Sigmoid colon (tissue), 3 donors: Measurements from ENCODE around the gene PMS2.
"Not testable (repeated sequence)": the region's sequence is repeated elsewhere in the genome, so short reads cannot be mapped to it uniquely, and the experiment has no call there.

ENCODE experiments used
- POLR2A ChIP-seq, 2 donors: fragments of 450-650 bp; IDR thresholded peaks; one replicate each; pipeline ENCODE4 v1.6.1; 2016; ENCODE audit warnings: antibody characterized with exemption in 2 of 2, mild to moderate bottlenecking in 2 of 2, moderate library complexity in 2 of 2
- TF ChIP-seq, protein P1 (sequence below), 4 experiments: fragments of 450-650 bp in 3 of 4; fragments of 200-600 bp in 1 of 4; IDR thresholded peaks; one replicate each; pipeline ENCODE4 v1.5.1; 2016 to 2019; ENCODE audit warnings: antibody characterized with exemption in 4 of 4, mild to moderate bottlenecking in 3 of 4, moderate library complexity in 2 of 4

DNA sequence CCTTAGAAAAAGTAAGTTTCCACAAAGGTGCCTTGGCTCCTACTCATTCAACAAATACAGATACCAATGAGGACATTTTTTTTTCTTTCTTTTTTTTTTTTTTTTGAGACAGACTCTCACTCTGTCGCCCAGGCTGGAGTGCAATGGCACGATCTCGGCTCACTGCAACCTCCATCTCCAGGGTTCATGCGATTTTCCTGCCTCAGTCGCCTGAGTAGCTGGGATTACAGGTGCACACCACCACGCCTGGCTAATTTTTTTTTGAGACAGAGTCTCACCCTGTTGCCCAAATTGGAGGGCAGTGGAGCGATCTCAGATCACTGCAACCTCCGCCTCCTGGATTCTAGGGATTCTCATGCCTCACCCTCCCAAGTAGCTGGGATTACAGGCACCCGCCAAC is 42.3 kb upstream of the PMS2 start:
- TF ChIP-seq, protein P1, sequence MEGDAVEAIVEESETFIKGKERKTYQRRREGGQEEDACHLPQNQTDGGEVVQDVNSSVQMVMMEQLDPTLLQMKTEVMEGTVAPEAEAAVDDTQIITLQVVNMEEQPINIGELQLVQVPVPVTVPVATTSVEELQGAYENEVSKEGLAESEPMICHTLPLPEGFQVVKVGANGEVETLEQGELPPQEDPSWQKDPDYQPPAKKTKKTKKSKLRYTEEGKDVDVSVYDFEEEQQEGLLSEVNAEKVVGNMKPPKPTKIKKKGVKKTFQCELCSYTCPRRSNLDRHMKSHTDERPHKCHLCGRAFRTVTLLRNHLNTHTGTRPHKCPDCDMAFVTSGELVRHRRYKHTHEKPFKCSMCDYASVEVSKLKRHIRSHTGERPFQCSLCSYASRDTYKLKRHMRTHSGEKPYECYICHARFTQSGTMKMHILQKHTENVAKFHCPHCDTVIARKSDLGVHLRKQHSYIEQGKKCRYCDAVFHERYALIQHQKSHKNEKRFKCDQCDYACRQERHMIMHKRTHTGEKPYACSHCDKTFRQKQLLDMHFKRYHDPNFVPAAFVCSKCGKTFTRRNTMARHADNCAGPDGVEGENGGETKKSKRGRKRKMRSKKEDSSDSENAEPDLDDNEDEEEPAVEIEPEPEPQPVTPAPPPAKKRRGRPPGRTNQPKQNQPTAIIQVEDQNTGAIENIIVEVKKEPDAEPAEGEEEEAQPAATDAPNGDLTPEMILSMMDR (IDR thresholded peaks at IDR 0.05), result not testable (repeated sequence)
- TF ChIP-seq POLR2A (IDR thresholded peaks at IDR 0.05), result not testable (repeated sequence)
